ENCODE results near the gene ZC3H7A. TPM values are rescaled to one million over a fixed set of nuclear protein-coding genes. Genes with fewer than 3 reads are reported as not detected.

ZC3H7A gene
- total RNA-seq, 1 donor from 2014 or later, result 52.6 TPM

DNA sequence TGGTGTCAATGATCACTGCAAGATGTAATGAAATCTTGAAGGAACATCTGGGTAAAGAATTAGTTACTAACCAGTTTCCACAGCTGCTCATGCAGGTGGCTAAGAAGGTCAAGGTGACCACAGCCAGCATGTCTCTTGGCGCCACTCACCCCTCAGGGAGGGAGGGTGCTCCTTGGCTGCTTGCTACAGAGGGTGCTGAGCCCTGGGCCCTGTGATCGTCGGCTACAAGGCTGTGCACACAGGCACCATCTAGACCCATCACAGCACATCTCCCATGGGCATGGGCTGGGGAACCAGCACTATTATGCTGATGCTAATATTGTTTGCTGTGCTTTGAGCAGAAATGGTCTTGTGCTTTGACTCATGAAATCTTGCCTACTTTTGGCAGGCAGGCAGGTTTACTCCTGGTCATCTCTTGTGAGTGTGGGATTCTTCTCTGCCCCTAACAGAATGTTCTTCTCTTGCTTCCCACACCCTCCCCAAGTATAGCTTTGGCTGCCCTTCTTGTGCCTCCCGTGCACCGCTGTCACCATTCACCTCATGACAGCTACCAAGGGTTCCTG lies 90.8 kb downstream of the ZC3H7A start:
- TF ChIP-seq, protein P1, sequence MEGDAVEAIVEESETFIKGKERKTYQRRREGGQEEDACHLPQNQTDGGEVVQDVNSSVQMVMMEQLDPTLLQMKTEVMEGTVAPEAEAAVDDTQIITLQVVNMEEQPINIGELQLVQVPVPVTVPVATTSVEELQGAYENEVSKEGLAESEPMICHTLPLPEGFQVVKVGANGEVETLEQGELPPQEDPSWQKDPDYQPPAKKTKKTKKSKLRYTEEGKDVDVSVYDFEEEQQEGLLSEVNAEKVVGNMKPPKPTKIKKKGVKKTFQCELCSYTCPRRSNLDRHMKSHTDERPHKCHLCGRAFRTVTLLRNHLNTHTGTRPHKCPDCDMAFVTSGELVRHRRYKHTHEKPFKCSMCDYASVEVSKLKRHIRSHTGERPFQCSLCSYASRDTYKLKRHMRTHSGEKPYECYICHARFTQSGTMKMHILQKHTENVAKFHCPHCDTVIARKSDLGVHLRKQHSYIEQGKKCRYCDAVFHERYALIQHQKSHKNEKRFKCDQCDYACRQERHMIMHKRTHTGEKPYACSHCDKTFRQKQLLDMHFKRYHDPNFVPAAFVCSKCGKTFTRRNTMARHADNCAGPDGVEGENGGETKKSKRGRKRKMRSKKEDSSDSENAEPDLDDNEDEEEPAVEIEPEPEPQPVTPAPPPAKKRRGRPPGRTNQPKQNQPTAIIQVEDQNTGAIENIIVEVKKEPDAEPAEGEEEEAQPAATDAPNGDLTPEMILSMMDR (IDR thresholded peaks at IDR 0.05; ENCODE audit: insufficient read depth, low read length, poor library complexity, severe bottlenecking), result no peak
- no peaks in the 10 kb centered on the region for H3K27me3 ChIP-seq (ENCODE audit: control insufficient read depth, insufficient read depth, low read length)
- DNase-seq (ENCODE audit: low read depth), result no peak
- no peaks in the 10 kb centered on the region for H3K36me3 ChIP-seq (ENCODE audit: control insufficient read depth, insufficient read depth, low read length)
- no peak overlapping the region for H3K4me3 ChIP-seq (ENCODE audit: low read depth, low read length)

DNA sequence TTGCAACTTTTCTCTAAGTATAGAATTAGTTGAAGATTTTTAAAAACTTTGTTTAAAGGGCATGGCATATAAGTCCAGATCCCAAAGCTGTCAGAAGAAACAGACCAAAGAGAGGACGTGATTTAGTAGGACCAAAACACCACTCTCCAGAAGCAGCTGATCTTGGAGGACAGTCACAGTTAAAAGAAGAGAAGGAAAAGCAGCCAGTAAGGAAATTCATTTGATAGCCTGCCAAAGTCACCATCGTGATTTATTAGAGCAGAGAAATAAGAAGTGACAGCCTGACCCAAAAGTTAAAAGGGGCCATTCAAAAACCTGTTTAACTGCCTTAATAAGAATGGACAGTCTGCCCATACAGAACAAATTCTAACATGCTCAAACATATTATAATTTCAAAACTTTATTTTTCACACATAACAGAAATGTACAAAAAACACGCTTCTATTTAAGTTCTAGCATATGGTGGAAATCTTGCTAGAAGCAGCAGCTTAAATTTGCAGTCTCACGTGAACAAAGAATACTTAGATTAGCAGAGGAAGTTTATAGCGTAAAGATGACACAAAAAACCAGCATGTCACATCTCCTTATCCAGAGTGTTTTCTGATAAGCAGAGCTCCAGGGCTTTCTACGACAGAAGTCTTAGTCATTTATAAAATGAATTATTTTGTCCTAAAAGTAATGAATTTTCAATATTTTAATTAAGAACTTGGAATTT lies 91.6 kb downstream of the ZC3H7A start:
- Histone ChIP-seq H3K36me3 (ENCODE audit: control insufficient read depth, insufficient read depth, low read length) (no peaks in the 10 kb centered on the region), H3K4me3 (ENCODE audit: low read depth, low read length) (no peak overlapping the region), H3K27me3 (ENCODE audit: control insufficient read depth, insufficient read depth, low read length) (no peaks in the 10 kb centered on the region)
- TF ChIP-seq, protein P1 (IDR thresholded peaks at IDR 0.05; ENCODE audit: insufficient read depth, low read length, poor library complexity, severe bottlenecking), result no peak
- DNase-seq (ENCODE audit: low read depth), result no peak

Other genes starting within 250 kb of the ZC3H7A start
- gene LITAF, start 210.3 kb downstream of the ZC3H7A start, total RNA-seq, result 55.8 and 61.6 TPM in 2 replicates
- 31.0 and 32.9 TPM in 2 replicates for gene SNN, start 128.8 kb downstream of the ZC3H7A start, total RNA-seq
- 35.1 and 36.1 TPM in 2 replicates for gene TXNDC11, start 54.4 kb downstream of the ZC3H7A start, total RNA-seq
- gene RSL1D1, start 54.3 kb upstream of the ZC3H7A start, total RNA-seq, result 194 and 240 TPM in 2 replicates
- gene GSPT1, start 118.7 kb upstream of the ZC3H7A start, total RNA-seq, result 87.2 and 93.7 TPM in 2 replicates
- 0.96 and 4.9 TPM in 2 replicates for gene NPIPB2, start 144.8 kb upstream of the ZC3H7A start, total RNA-seq
- not detected in 2 replicates for gene TNFRSF17, start 168.0 kb upstream of the ZC3H7A start, total RNA-seq
- gene SNX29, start 179.5 kb upstream of the ZC3H7A start, total RNA-seq, result 13.3 and 15.7 TPM in 2 replicates